Umbilical cord (tissue), 2 donors: Measurements from ENCODE around the gene KLHDC4. TPM values are rescaled to one million over a fixed set of nuclear protein-coding genes. Genes with fewer than 3 reads are reported as not detected.
A peak's percentile ranks its signal among the peaks of the same experiment; 100 is the strongest.
"Not testable (repeated sequence)": the region's sequence is repeated elsewhere in the genome, so short reads cannot be mapped to it uniquely, and the experiment has no call there.

ENCODE experiments used
- DNase-seq: peaks from one replicate; pipeline ENCODE4 v3.0.0-alpha.2; 2015; ENCODE audit warnings: low spot score
- total RNA-seq: library from RNA; depleted of rRNA; stranded (reverse); fragments of >200 nt; gene quantifications from one replicate; pipeline ENCODE4 v1.2.3, GENCODE V29; 2014; ENCODE audit warnings: low replicate concordance; ENCODE audit not compliant: insufficient read depth

Gene KLHDC4
- total RNA-seq, 1 donor from 2014 or later = 35.9 TPM

DNA sequence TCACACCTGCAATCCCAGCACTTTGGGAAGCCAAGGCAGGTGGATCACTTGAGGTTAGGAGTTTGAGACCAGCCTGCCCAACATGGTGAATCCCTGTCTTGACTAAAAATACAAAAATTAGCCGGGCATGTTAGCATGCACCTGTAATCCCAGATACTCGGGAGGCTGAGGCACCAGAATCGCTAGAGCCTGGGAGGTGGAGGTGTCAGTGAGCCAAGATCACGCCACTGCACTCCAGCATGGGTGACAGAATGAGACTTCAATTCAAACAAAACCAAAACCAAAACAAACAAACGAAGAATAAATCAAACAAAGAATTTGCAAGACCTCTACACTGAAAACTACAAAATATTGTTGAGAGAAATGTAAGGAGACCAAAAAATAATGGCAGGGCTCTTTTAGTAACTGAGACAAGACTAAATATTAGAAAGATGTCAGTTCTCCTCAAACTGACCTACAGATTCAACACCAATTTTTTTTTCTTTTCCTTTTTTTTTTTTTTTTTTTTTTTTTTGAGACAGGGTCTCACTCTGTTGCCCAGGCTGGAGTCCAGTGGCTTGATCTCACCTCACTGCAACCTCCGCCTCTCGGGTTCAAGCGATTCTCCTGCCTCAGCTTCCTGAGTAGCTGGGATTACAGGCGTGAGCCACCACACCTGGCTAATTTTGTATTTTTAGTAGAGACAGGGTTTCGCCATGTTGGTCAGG lies 23.1 kb upstream of the KLHDC4 start:
- not testable (repeated sequence) for DNase-seq

DNA sequence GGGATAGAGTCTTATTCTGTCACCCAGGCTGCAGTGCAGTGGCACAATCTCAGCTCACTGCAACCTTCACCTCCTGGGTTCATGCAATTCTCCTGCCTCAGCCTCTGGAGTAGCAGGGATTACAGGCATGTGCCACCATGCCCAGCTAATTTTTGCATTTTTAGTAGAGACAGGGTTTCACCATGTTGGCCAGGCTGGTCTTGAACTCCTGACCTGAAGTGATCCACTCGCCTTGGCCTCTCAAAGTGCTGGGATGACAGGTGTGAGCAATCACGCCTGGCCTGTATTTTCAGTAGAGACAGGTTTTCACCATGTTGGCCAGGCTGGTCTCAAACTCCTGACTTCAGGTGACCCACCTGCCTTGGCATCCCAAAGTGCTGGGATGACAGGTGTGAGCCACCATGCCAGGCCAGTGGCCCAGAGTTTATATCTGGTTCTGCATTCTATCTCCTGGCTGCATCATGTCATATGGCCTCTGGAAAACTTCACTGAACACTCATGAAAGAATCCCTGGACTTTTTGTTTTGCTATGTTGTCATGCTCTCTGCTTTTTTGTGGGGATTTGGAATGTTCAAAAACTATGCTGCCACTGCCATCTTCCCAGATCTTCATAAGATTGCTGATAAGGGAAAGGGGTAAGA lies 21.8 kb upstream of the KLHDC4 start:
- peak; percentile 40 for DNase-seq

DNA sequence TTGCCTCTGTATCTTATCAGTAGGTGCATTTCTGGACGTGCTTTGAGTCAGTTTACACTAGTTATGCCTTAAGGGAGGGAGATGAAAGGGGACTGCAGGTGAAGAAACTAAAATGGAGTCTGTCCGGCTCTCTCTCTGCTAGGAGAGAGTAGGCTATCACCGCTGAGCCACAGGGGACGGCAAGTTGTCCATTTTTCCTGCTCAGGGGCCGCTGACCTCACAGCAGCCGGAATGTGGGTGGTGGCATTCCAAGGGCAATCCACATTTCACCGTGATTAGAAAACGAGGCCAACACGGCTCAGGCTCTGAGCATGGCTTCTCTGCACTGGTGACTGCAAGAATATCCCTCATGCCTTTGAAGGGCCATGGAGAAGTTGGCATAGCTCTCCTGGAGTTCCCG lies 19.0 kb upstream of the KLHDC4 start:
- DNase-seq = peak; percentile 19

DNA sequence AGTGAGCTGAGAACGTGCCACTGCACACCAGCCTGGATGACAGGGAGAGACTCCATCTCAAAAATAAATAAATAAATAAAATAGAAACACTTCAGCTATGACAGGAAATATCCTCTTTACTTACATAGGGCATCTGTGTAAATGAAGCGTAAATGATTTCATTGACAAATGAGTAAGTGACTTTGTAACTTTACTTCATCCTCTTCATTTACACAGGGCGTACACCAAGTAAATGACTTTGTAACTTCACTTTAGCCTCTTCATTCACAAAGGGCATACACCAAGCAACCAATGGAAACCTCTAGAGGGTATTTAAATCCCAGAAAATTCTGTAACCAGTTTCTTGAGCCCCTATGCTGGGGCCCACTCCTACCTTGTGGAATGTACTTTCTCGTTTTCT lies 16.2 kb upstream of the KLHDC4 start:
- DNase-seq = no peak

DNA sequence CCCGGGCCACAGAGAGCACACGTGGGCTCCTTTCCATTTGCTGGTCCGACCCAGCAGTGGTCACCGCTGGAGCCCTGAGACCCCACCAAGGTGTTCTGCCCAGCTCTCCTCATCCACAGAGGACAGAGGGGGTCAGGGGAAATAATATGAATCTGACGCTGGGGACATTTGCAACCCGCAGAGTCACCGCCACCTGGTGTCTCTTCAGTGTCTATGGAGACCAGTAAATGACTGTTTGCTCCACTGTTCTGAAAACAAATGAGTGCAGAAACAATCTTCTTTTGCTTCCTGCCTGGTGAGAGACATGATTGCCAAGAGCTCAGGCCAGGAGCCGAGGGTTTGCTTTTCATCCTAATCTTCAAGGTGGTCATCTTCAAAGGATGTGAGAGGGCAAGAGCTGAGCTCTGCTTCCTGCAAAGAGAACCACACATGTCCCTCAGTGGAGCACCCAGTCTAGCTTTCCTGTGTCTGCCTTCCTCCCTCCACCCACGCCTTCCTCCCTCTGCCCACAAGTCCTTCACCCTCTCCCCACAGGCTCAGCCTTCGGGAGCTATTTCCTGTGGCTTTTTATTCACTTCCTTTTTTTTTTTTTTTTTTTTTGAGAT lies 14.7 kb upstream of the KLHDC4 start:
- DNase-seq = peak; percentile 48

DNA sequence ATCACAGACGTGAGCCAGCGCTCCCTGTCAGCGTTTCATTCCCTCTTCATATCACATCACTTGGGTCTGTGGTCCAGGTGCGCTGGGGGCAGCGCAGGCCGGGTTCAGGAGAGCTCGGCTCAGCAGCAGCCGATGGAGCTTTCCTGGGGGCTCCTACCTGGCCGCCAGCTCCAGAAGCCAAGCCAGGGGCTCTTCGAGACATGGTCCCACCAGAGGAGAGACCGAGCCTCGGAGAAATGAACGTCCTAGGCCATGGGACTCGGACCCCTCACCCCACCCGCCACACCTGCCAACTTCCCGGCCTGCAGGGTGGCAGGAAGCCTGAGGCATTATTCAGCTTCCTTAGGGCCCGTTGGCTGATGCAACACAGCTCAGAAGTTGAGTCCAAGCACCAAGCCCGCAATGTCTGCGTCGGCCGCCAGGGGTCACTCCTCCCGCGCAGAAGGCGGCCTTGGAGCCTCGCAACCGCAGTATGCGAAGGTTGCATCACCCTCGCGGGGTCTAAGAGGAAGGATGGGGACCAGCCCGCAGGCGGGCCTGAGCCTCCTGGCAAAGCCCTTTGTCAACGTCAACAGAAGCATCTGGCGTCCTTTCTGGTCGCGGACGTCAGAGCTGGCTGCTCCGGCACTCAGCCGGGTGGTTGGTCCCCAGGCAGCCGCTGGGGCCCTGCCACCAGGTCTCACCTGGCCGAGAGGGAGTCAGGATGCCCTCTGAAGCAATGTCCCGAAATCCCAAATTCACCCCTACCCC lies 13.2 kb upstream of the KLHDC4 start:
- peak; percentile 85 for DNase-seq

DNA sequence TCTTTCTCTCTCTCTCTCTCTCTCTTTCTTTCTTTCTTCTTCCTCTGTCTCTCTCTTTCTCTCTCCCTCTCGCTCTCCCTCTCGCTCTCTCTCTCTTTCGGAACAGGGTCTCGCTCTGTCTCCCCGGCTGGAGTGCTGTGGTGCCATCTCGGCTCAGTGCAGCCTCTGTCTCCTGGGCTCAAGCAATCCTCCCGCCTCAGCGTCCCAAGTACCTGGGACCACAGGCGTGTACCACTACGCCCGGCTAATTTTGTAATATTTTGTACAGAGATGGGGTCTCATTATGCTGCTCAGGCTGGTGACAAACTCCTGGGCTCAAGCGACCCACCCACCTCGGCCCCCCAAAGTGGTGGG lies 12.7 kb upstream of the KLHDC4 start:
- DNase-seq = no peak

DNA sequence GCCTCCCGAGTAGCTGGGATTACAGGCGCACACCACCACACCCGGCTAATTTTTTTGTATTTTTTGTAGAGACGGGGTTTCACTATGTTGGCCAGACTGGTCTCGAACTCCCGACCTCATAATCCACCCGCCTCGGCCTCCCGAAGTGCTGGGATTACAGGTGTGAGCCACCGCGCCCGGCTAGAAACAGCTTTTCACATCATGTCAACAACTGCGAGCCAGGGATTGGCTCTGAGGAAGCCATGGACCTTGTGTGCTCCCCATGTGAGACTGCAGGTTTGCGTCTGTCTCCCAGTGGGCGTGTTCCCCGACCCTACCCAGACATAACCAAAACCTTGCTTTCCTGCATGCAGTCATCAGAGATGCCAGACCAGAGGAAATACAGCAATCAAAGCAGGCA lies 8.1 kb upstream of the KLHDC4 start:
- not testable (repeated sequence) for DNase-seq

DNA sequence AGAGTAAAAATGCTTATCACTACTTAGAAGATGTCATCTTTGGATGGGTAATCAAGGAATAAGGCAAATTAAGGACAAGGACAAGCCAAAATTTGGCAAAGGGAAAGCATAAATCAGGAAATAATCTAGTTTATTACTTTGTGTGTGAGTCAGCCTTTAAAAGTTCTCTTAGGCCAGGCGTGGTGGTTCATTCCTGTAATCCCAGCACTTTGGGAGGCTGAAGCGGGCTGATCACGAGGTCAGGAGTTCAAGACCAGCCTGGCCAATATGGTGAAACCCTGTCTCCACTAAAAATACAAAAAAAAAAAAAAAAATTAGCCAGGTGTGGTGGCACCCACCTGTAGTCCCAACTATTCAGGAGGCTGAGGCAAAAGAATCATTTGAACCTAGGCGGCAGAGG lies 1.7 kb upstream of the KLHDC4 start:
- DNase-seq = not testable (repeated sequence)

DNA sequence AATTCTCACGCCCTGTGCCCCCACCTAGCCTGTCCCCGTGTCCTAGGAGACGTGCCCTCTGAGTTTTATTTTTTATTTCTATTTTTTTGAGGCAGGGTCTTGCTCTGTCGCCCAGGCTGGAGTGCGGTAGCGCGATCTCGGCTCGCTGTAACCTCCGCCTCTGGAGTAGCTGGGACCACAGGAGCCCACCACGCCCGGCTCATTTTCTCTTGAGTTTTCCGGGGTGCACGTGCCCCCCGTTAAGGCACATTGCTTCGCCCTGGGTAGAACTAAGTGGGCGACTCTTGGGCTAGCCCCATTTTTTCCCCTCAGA lies 655 bp upstream of the KLHDC4 start:
- DNase-seq = no peak

DNA sequence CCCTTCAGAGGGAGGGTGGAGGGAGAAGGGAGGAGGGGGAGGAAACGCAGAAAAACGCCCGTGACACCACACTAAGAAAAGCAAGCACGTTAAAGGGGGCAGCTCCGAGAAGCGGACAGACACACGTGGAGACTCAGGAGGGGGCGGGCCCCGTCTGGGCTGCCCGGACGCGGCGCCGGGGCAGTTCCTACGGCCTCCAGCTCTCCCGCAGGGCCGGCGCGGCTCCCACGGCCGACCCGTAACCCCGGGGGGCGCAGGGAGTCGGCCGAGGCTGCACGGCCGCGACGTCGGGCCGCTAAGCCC lies 362 bp downstream of the KLHDC4 start:
- no peak for DNase-seq

DNA sequence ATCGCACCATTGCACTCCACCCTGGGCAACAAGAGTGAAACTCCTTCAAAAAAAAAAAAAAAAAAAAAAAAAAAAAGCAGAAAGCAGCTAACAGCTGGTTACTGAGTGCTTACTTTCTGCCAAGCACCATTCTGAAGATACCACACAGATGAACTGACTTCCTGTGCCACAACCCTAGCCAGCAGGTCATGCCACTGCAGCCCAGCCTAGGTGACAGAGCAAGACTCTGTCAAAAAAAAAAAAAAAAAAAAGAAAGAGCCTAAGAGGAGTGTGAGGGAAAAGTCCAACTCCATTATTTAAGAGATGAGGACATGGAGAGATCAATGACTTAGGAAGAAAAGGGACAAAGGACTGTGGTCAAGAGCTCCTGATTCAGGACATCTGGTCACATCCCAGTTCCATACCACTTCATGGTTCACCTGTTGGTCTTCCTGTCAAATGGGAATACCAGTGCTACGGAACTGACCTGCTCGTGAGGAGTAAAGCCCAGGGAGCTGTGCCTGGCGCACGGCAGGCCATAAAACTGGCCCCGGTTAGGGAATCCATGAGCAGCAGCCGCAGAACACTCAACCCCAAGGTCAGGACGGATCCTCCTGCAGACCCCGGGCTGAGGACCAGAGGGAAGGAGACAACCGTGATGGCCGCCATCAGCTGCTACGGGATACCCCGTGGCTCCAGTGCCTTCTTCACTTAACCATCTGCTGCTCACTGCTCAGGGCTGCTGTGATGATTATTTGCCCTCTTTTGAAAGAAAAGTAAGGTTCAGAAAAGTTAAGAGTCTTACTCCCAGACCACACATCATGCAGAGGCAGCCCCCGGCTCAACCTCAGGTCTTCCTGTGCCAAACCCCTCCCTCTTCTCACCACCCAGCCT lies 950 bp downstream of the KLHDC4 start:
- no peak for DNase-seq

DNA sequence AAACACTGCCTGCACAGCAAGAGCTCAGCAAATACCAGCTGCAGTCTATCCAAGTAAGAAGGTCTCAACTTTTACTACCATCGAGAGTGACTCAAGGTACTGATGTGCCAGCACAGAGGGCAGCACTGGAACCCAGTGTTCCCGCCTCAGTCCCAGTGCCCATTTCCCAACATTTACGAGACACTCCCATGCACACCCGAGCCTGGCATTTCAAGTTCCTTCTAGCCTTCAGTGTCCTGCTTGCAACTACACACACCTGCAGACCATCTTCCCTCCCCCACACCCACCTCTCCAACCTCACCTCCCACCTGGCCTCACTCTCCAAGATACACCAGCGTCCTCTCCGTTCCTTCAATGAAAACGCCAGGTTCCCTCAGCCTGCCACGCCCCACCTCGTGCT lies 3.2 kb downstream of the KLHDC4 start:
- DNase-seq = no peak

DNA sequence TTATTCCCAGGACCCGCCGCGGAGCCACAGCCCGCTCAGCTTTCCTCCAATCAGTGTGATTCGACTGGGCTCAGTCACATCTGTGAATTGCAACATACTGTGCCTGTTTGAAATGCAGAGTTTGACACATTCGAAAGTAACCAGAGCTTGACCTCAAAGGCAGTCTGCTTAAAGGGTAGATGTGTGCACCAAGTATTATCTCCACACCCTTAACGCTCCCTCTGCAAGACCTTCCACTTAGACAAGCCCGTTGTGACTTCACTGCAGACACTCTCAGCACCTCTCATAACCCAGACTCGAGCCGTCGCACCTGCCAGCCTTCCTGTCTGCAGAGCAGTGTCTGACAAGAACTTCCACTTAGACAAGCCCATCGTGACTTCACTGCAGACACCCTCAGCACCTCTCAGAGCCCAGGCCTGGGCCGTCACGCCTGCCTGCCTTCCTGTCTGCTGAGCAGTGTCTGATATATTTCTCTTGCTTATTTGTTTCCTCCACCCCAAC lies 3.7 kb downstream of the KLHDC4 start:
- DNase-seq = no peak

DNA sequence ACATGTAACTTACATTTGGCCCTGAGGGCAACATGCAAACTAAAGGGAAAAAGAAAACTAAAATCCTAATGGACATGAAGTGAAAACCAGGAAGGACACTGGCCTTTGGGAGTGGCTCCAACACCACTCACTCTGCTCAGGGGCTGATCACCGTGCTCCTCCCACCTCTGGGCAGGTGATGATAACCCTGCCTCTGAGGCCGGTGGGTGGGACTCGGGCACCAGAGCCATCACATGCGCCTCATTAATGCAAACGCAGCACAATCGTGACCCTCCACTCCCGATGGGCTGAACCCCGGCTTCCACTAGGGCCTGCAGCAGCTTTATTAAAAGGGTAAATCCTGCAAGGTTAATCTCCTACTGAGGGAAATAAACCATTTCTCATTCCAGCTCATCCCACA lies 4.7 kb downstream of the KLHDC4 start:
- DNase-seq = no peak

DNA sequence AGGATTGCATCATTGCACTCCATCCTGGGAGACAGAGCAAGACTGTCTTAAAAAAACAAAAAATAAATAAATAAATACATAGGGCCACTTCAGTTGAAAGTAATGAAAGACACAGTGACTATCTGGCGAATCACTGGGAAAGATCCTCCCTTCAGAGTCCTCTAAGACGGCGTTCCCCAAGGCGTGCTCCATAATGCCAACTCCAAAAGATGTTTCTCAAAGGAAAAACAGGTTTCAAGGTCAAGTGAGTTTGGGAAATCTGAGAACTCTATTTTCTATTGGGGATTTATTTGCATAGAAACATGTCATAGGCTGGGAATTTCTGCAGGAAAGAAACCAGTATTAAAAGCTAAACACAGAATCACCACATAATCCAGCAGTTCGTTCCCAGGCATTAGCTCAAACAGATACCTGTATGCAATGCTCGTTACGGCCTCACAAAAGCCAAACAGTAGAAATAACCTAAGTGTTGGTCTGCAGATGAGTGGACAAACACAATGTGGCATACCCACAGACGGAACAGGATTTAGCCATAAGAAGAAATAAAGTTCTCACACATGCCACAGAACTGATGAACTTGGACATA lies 7.9 kb downstream of the KLHDC4 start:
- DNase-seq = no peak

DNA sequence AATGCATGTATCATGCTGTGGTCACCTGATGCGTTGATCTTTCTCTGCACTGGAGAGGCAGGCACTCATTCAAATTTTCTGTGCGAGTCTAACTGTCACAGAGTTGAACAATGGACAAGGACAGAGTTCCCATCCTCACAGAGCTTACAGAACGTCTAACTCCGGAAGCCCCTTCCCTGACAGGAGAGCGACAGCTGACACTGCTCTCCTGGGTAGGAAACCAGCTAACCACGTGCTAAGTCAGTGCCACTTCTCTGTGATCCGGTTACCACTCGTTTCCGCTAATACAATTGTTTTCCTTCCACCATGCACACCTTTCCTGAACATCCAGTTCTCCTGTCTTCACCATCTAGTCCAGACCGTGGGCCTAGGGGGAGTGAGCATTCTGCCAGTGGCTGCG lies 11.3 kb downstream of the KLHDC4 start:
- DNase-seq = no peak

DNA sequence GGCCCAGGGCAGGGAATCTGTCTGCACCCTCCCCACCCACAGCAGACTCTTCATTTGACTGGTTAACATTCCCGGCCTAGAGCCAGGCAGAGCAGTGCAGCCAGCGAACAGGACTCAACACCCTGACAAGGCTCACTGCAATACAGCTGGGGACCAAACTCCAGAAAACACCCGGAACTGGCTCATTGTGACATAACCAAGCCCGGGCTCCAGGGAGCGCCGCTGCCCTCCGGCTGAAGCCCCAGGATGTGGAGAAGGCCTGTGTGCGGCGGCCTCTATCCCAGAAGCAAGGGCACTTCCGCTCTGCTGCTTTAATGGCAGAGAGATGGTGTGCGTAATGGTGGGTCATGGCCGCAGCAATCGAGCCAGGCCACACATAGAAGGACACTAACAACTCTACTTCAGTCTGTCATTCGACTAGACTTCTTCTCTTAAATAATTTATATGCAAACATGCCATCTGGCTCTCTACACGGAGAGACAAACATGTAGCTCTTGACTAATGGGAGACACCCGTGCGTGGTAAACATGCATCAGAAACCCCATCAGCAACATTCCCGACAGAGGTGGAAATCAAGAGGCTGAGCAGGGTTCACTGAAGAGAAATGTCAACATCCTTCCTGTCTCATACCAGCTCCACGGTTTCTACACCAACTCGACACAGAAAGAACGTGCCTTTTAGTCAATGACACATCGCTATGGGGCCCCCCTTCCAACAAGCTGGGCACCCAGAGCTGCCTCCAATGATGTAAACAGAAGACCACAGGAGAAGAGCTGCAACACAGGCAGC lies 18.0 kb downstream of the KLHDC4 start:
- DNase-seq = no peak

DNA sequence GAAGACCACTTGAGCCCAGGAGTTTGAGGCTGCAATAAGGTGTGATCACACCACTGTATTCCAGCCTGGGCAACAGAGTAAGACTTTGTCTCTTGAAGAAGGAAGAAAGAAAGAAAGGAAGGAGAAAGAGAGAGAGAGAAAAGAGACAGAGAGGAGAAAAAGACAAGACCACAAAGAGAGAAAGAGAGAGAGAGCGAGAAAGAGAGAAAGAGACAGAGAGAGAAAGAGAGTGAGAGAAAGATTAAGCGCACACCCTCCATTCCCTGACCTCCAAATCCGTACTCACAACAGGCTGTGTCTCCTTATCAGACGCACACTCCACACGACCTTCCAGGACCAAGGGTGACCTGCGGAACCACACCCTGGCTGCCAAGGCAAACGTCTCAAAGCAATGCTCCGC lies 19.6 kb downstream of the KLHDC4 start:
- no peak for DNase-seq

DNA sequence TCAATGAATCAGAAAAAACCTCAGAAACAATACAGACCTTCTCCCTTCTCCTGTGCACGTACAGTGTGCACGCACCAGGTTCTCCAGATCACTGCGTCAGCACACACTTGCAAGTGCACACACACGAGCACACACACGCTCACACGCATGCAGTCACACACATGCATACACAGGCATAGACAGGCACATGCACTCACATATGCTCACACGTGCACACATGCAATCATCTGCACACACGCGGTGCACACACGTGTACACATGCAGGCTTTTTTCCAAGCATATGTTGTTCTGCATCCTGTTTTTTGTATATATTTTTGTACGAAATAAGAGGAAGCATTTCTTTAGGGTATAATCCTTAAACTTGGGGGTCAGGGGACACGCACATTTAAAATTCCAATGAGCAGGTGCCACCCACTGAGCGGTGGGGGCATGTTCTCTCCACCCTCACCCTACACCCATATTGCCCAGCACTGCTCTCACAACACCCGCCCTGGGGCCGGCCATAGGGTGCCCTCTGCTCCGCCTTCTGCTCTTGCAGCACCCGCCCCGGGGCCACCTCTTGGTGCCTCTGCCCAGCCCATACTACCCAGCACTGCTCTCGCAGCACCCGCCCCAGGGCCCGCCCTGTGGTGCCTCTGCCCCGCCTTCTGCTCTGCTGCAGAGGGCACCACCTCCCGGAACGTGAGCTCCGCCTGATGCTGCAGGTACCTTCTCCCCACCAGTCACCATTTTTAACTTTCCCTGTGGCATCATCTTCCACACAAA lies 20.9 kb downstream of the KLHDC4 start:
- no peak for DNase-seq
